GM12878 (cell line): ENCODE data around the gene TIMP4. TPM values are rescaled to one million over a fixed set of nuclear protein-coding genes. Genes with fewer than 3 reads are reported as not detected.

Experiments
- ATAC-seq: fragments of 200-7000 bp; cut with Tn5 transposase; 3 replicates; pipeline ENCODE4 v1.9.1; 2020; ENCODE audit warnings: mild to moderate bottlenecking, moderate library complexity
- Bru-seq: library from RNA; stranded (reverse); fragments of 400-500 nt; gene quantifications from one replicate; lab custom pipeline; 2021; lab: Mats Ljungman, UMichigan
- BruChase-seq, 2 experiments: library from RNA; stranded (reverse); fragments of 400-500 nt; gene quantifications; one replicate each; lab custom pipeline; 2021; lab: Mats Ljungman, UMichigan
- BruUV-seq: library from RNA; stranded (reverse); fragments of 400-500 nt; replicated peaks from 2 replicates; lab custom pipeline; 2021; lab: Mats Ljungman, UMichigan
- CTCF ChIA-PET: fragments of 300-600 bp; sonication (Branson Sonifier 250); formaldehyde crosslinking; extraction: SDS; loops from one replicate; lab custom pipeline; 2021; ENCODE audit warnings: inconsistent platforms; lab: Yijun Ruan, JAX
- POLR2A ChIA-PET: fragments of 350-600 bp; formaldehyde crosslinking; extraction: SDS; loops from one replicate; lab custom pipeline; 2021; ENCODE audit warnings: inconsistent platforms; lab: Charles Lee
- RAD21 ChIA-PET: fragments of 300-600 bp; sonication (Branson Sonifier 250); formaldehyde crosslinking; loops from one replicate; lab custom pipeline; 2023; ENCODE audit warnings: antibody characterized with exemption; ENCODE audit not compliant: unreplicated experiment; lab: Charles Lee
- SMC1A ChIA-PET: fragments of 300-600 bp; sonication (Branson Sonifier 250); formaldehyde crosslinking; loops from one replicate; lab custom pipeline; 2023; ENCODE audit not compliant: unreplicated experiment, uncharacterized antibody; lab: Charles Lee
- DNase-seq: peaks from one replicate; pipeline ENCODE4 v3.0.0-alpha.2; 2011; ENCODE audit warnings: low read depth, low spot score
- FAIRE-seq: peaks from 3 replicates; lab custom pipeline; 2011; peaks lifted over from hg19 to GRCh38; lab: Jason Lieb, UNC
- H2AFZ ChIP-seq: 2 replicates; pipeline ENCODE4 v1.6.0; 2011; ENCODE audit warnings: low read depth, low read length, control low read depth; ENCODE audit not compliant: control insufficient read depth
- H3K27ac ChIP-seq: 2 replicates; pipeline ENCODE4 v1.5.1; 2011; ENCODE audit warnings: control low read depth; ENCODE audit not compliant: control insufficient read depth, insufficient read depth
- H3K27me3 ChIP-seq, 2 experiments: replicated peaks in 1 of 2; 2 replicates each; pipeline versions ENCODE4 v1.6.0 to v1.6.1; 2011; ENCODE audit warnings: low read length in 1 of 2; ENCODE audit not compliant: control insufficient read depth in 2 of 2, insufficient read depth in 2 of 2
- H3K36me3 ChIP-seq, 2 experiments: 2 replicates each; pipeline ENCODE4 v1.5.1; 2011; ENCODE audit warnings: low read length in 1 of 2; ENCODE audit not compliant: control insufficient read depth in 2 of 2, insufficient read depth in 2 of 2
- H3K4me1 ChIP-seq: 2 replicates; pipeline ENCODE4 v1.6.1; 2011; ENCODE audit warnings: mild to moderate bottlenecking, low read length, moderate library complexity, mixed read lengths; ENCODE audit not compliant: control insufficient read depth, insufficient read depth
- H3K4me2 ChIP-seq: 2 replicates; pipeline ENCODE4 v1.6.0; 2011; ENCODE audit warnings: control low read depth; ENCODE audit not compliant: control insufficient read depth, insufficient read depth
- H3K4me3 ChIP-seq: fragments of 200-600 bp; sonication (generic); 2 replicates; pipeline ENCODE4 v1.5.1; 2016
- H3K79me2 ChIP-seq: 2 replicates; pipeline ENCODE4 v1.6.0; 2011; ENCODE audit warnings: low read length; ENCODE audit not compliant: control insufficient read depth, insufficient read depth
- H3K9ac ChIP-seq: 2 replicates; pipeline ENCODE4 v1.8.0; 2011; ENCODE audit warnings: low read length, control low read depth, mixed read lengths; ENCODE audit not compliant: control insufficient read depth, insufficient read depth
- H3K9me3 ChIP-seq: replicated peaks from 3 replicates; pipeline ENCODE4 v1.5.1; 2011; ENCODE audit warnings: mild to moderate bottlenecking, low read length; ENCODE audit not compliant: control insufficient read depth, insufficient read depth
- H4K20me1 ChIP-seq: 2 replicates; pipeline ENCODE4 v1.6.0; 2011; ENCODE audit not compliant: control insufficient read depth, insufficient read depth
- CREB1 ChIP-seq: IDR thresholded peaks from 2 replicates; pipeline ENCODE4 v1.6.1; 2012; ENCODE audit warnings: low read depth, mild to moderate bottlenecking, inconsistent platforms
- DPF2 ChIP-seq: fragments of 450-650 bp; IDR thresholded peaks from 2 replicates; pipeline ENCODE4 v1.6.1; 2017; ENCODE audit warnings: mild to moderate bottlenecking
- KLF5 ChIP-seq: fragments of 450-650 bp; IDR thresholded peaks from 2 replicates; pipeline ENCODE4 v1.6.1; 2014; ENCODE audit warnings: mild to moderate bottlenecking; ENCODE audit not compliant: partially characterized antibody
- WGBS: methylation state at CpG from one replicate; pipeline ENCODE4 v1.1.6; 2016; ENCODE audit warnings: low lambda C conversion rate; ENCODE audit not compliant: insufficient replicate concordance, insufficient coverage; ENCODE audit errors: missing lambda C conversion rate; 5-methylcytosine and 5-hydroxymethylcytosine counted together
- in situ Hi-C: fragments of 300-500 bp; cut with MboI; formaldehyde crosslinking; loops from 9 replicates; pipeline ENCODE4 v1.14.3; 2018; ENCODE audit warnings: mixed read lengths
- intact Hi-C: fragments of 100-400 bp; cut with micrococcal nuclease; formaldehyde crosslinking; loops from one replicate; pipeline ENCODE4 v1.14.2; 2022; ENCODE audit not compliant: unreplicated experiment
- long read RNA-seq, 2 experiments: library from polyadenylated mRNA; unstranded; transcript quantifications; one replicate each; pipeline ENCODE4 v2.0.0, GENCODE V29; 2019 to 2020
- polyA minus RNA-seq, 3 experiments: library from RNA; depleted of rRNA, polyadenylated mRNA; stranded (reverse); fragments of >200 nt; gene quantifications; 2 replicates each; pipeline ENCODE4 v1.2.3, GENCODE V29; 2011
- polyA plus RNA-seq, 11 experiments: library from polyadenylated mRNA; depleted of rRNA in 4 of 11; unstranded in 6 of 11; stranded (reverse) in 5 of 11; fragments of >200 nt; fragmentation: Nextera tagmentation in 4 of 11; fragmentation: Illumina TruSeq in 1 of 11; extraction: Ambion mirVana in 4 of 11; extraction: Trizol in 1 of 11; gene quantifications; 1 replicate in 1 of 11; 2 replicates in 10 of 11; pipeline versions ENCODE4 v1.2.1 to v1.2.3, GENCODE V29; 2011 to 2016; ENCODE audit warnings: inconsistent platforms in 2 of 11, missing spikeins in 2 of 11, low read depth in 1 of 11
- total RNA-seq, 4 experiments: library from RNA; depleted of rRNA in 3 of 4; stranded (reverse); fragments of >200 nt in 3 of 4; fragmentation: Illumina TruSeq in 1 of 4; extraction: Trizol in 1 of 4; gene quantifications; 2 replicates each; pipeline versions ENCODE4 v1.2.1 to v1.2.3, GENCODE V29; 2013 to 2021

TIMP4 gene
- not detected in 2 replicates for total RNA-seq (2013; cell fraction: nucleolus; rRNA removed)
- total RNA-seq (2014; rRNA removed) (not detected in 2 replicates), total RNA-seq (2014; rRNA removed; fragmentation: Illumina TruSeq; extraction: Trizol) (not detected in 2 replicates), total RNA-seq (2021) (not detected in 2 replicates), polyA plus RNA-seq (2011; rRNA removed) (0.04 and 0.07 TPM in 2 replicates), polyA plus RNA-seq (2014; fragmentation: Illumina TruSeq; extraction: Trizol) (not detected in 2 replicates), polyA plus RNA-seq (2014; fragmentation: Nextera tagmentation; extraction: Ambion mirVana) (not detected), polyA plus RNA-seq (2014; rRNA removed) (not detected in 2 replicates), polyA plus RNA-seq (2016; fragmentation: Nextera tagmentation; extraction: Ambion mirVana) (not detected), polyA minus RNA-seq (2011; rRNA and poly(A)+ RNA removed) (0.26 and 0.29 TPM in 2 replicates), Bru-seq, nascent RNA (not detected), BruChase-seq, experiment 1, labeled RNA remaining after a 6-hour chase (not detected), BruChase-seq, experiment 2, labeled RNA remaining after a 2-hour chase (not detected)
- not detected for polyA plus RNA-seq (2011; ENCODE audit: low read depth)
- polyA plus RNA-seq (2011; cell fraction: cytosol; rRNA removed), result 0.08 TPM in 1 of 2 replicates, not detected in the other
- not detected in 2 replicates for polyA plus RNA-seq (2011; cell fraction: nucleus; rRNA removed)
- not detected in 2 replicates for polyA plus RNA-seq (2012)
- polyA minus RNA-seq (2011; cell fraction: cytosol; rRNA and poly(A)+ RNA removed), result not detected in 2 replicates
- not detected in 2 replicates for polyA minus RNA-seq (2011; cell fraction: nucleus; rRNA and poly(A)+ RNA removed)
- long read RNA-seq, experiment 1, result 0 reads
- long read RNA-seq, experiment 2, result 0 reads

- no peak for DNase-seq
- H3K79me2 ChIP-seq, result no peaks in the 10 kb centered on the region
- H3K27ac ChIP-seq, result no peak within 1 kb of the TSS
- H3K9ac ChIP-seq, result no peak within 1 kb of the TSS
- in situ Hi-C loops (no loop called here), intact Hi-C loops (no loop called here)
- RAD21 ChIA-PET, result no interaction called here
- no peak for ATAC-seq
- no peaks in the 10 kb centered on the region for H4K20me1 ChIP-seq
- H3K4me2 ChIP-seq, result no peak within 1 kb of the TSS
- CTCF ChIA-PET, result interaction anchor here (1.5 kb wide), 1 partner anchor 23 kb away, joined by 4 read pairs; no protein-coding TSS in a partner anchor
- peaks cover 0 to 1% of the 10 kb centered on the region in 2 experiments; a peak in 2 of 4 replicates for H3K27me3 ChIP-seq
- BruUV-seq, result no TSS peak
- WGBS, result 33% methylated on average over 33 of the region's 34 CpGs
- no peak within 1 kb of the TSS for H3K4me3 ChIP-seq
- FAIRE-seq, result no peak
- no peak within 1 kb of the TSS for H2AFZ ChIP-seq
- SMC1A ChIA-PET, result no interaction called here
- H3K36me3 ChIP-seq, result no peaks in the 10 kb centered on the region
- POLR2A ChIA-PET, result no interaction called here
- H3K9me3 ChIP-seq, result no peaks in the 10 kb centered on the region
- no peaks in the 10 kb centered on the region for H3K4me1 ChIP-seq
- TF ChIP-seq DPF2 (no peak), KLF5 (no peak), CREB1 (no peak)
These were observed at the start of gene TIMP4 for GRCh38 chr3:12158387-12159226. TSS of gene TIMP4 (minus strand) at chr3:12158912. CDS start at chr3:12158840, 72 bp downstream.
